NCI-H146 treated with DMSO at 0.1 percent for 48 hours (cell line): ENCODE results near the gene PAN3.
"Not testable (repeated sequence)": the region's sequence is repeated elsewhere in the genome, so short reads cannot be mapped to it uniquely, and the experiment has no call there.

Source experiments
- DNase-seq: peaks from one replicate; lab custom pipeline; 2025; ENCODE audit not compliant: unreplicated experiment; lab: John Stamatoyannopoulos, UW

Gene PAN3

GRCh38 chr13:28131646-28132045, 6.7 kb upstream of the PAN3 start:
- DNase-seq = no peak

- no peak for DNase-seq
Observed at GRCh38 chr13:28136916-28137315, 1.4 kb upstream of the PAN3 start.

- peak; percentile 72 for DNase-seq
Observed at GRCh38 chr13:28137596-28137995, 749 bp upstream of the PAN3 start.

DNA sequence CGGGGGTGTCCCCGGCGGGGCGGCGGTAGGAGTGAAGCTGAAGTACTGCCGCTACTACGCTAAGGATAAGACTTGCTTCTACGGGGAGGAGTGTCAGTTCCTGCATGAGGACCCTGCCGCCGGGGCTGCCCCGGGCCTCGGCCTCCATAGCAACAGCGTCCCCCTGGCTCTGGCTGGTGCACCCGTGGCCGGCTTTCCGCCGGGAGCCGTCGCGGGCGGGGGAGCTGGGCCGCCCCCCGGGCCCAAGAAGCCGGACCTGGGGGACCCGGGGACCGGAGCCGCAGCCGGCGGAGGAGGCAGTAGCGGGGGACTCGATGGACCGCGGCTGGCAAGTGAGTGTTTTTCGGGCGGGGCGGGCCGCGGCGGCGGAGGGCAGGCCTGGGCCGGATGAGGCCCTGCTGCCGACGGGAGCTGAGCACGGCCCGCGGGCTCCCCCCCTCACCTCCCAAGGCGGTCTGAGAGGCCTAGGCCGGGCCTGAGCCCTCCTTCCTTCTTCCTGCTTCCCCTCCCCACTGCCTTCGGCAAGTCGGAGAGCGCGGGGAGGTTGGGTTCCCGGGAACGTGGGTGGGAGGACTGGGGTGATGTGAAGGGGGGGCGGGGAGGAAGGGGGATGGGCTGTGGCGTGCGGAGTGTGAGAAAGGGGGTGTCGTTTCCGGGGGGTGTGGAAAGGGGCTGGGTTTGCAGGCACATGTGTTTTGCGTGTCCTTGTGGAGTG, 568 bp downstream of the PAN3 start:
- DNase-seq = peak; percentile 45

GRCh38 chr13:28140433-28141125, 2.2 kb downstream of the PAN3 start:
- DNase-seq = no peak

DNA sequence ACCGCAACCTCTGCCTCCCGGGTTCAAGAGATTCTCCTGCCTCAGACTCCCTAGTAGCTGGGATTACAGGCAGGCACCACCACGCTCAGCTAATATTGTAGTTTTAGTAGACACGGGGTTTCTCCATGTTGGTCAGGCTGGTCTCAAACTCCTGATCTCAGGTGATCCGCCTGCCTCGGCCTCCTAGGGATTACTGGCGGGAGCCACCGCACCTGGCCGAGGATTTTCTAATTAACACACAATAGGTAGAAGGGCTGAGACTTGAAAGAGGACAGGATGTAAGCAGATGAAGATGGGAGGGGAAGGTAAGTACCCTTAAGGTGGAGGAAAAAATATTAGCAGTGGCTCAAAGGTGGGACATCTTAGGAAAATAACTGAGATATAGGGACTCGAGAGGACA, 3.2 kb downstream of the PAN3 start:
- not testable (repeated sequence) for DNase-seq

DNA sequence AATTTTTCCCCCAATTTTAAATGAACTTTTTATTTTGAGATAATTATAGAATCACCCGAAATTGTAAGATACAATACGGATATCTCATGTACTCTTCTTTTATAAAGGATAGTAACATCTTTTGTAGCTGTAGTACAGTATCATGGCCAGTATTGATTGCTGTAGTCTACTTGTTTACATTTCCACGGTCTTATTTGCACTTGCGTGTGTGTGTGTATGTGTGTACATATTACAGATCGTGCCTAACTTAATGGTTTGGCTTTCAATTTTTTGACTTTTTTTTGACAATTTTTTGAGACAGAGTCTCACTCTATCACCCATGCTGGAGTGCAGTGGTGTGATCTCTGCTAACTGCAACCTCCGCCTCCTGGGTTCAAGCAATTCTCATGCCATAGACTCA, 6.7 kb downstream of the PAN3 start:
- DNase-seq = no peak

GRCh38 chr13:28147495-28147894, 9.2 kb downstream of the PAN3 start:
- no peak for DNase-seq

DNA sequence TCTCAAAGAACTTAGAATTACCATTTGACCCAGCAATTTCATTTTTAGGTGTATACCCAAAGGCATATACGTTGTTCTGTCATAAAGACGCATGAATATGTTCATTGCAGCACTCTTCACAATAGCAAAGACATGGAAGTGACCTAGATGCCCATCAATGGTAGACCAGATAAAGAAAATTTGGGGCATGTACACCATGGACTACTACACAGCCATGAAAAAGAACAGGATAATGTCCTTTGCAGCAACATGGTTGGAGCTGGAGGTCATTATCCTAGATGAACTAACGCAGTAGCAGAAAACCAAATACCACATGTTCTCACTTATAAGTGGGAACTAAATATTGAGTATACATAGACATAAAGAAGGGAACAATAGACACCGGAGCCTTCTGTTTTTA, 20.7 kb downstream of the PAN3 start:
- DNase-seq = no peak

- no peak for DNase-seq
Observed at GRCh38 chr13:28161370-28161769, 23.0 kb downstream of the PAN3 start.

GRCh38 chr13:28163587-28163986, 25.2 kb downstream of the PAN3 start:
- DNase-seq = no peak

DNA sequence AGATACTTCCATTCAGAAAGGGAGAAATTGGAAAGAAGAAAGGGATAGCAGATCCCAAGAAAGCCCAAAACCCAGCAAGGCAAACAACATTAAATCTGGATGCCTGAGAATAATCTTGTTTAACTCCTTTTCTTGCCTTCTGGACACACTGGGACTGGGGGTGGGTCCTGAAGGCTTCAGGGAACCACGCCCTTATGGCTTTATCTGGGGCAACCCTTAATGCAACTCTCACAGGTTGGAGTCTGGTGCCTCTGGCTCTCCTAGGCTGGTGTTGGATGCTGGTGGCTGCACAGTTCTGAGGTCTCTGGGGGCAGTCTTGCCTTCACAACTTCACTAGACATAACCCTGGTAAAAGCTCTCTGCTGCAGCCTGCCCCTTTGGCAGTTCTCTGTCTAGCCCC, 27.9 kb downstream of the PAN3 start:
- no peak for DNase-seq

GRCh38 chr13:28171266-28171665, 32.9 kb downstream of the PAN3 start:
- no peak for DNase-seq

DNA sequence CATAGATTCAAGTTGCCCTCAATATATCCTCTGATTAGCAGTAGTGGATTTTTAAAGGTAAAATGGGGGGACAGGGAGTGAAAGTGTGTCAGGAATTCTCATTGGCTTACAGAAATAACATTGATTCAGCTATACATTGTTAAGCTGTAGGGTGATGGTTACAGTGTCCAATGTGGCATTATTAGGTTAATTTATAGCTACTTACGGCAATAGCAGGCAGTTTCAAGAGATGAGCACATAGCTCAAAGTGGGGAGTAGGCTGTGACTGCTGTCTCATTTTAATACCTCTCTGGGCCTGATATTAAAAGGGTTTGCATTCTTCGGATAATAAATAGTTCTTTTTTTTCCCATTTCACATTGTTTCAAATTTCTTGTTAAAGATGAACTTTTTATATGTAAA, 34.6 kb downstream of the PAN3 start:
- no peak for DNase-seq

DNA sequence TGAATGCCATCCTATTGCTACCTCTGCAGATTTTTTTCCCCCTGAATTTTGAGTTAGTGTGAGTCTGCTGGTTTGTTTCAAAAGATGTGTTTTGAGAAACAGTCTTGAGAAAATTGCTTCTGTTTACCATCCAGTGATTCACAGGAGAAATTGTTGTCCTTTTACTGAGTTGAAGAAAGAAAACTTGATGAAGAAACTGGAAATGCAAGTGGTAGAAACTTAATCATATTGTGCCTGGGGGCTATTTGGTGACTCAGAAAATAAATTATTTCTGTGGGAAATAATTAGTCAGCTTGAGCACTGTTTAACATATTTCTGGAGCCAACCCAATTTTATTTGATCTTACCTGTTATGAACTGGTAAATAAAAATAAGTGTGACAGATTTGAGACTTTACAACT, 35.4 kb downstream of the PAN3 start:
- no peak for DNase-seq

GRCh38 chr13:28177327-28177726, 39.0 kb downstream of the PAN3 start:
- no peak for DNase-seq

DNA sequence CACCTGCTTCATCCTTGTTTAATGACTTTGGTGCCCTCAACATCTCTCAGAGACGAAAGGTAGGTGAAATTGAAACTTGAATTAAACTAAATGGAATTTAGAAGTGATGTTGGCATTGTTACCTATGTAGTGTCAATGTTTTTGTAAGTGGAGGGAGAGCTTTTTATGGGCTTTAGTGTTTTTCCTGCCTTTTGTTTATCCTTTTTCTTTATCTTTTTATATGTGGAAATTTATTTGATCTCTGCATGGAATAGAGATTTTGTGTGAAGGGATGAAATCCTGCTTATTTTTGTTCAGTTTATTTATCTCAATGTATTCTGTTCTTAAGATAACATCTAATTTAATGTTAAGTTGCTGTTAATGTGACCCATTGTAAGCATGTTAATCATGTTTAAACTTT, 39.5 kb downstream of the PAN3 start:
- no peak for DNase-seq

GRCh38 chr13:28179974-28180373, 41.6 kb downstream of the PAN3 start:
- DNase-seq = no peak

- no peak for DNase-seq
Observed at GRCh38 chr13:28181413-28181812, 43.1 kb downstream of the PAN3 start.

DNA sequence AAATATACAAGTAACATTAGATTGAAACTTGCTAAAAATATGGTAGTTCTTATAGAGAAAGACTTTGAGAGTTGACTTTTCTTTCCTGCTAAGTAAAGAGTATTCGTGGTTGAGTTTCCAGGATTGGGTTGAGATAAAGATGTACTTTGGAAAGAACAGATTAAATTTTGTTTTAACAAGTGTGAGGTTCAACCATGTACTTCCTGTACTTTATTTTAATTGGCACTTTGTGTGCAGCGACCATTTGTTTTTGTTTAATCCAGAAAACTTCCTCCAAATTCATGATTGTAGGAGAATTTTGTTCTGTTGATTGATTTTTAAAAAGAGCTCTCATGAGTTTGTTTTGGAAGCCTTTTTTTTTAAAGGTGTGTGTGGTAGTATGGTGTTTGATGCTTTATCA, 46.9 kb downstream of the PAN3 start:
- DNase-seq = no peak

DNA sequence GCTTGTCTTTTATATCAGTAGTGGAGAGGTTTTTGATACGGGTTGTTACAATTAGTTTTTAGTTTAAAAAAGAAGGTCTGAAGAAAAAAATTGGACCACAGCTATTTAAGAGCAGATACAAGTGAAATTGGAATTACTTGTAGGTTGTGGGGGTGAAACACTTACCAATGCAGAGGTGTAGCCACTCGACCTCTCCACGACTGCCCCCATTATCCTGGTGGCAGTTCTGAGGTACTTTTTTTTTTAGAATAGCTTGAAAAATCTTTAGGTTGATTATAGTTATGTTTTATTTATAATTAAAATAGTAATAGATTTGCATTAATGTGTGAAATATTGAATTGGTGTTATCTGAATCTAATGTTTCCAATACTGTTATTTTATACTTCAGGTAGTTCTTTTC, 60.7 kb downstream of the PAN3 start:
- DNase-seq = no peak

DNA sequence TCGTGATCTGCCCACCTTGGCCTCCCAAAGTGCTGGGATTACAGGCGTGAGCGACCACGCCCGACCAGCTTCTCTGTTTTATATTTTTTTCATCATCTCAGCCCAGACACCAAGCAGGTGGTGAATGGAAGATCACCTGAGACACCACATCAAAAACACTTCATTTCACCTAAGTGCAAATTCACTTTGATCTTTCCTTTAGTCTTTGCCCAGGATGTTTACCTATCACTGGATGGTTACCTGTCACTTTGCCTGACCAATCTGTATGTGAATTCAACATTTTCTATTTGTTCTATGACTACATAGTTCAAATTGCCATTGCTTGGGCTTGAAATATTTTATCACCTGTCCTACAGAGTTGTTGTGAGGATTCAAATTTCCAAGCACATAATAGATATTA, 65.7 kb downstream of the PAN3 start:
- DNase-seq = peak; percentile 69
